Smooth muscle cell (in vitro differentiated cells): ENCODE measurements around the gene RIN3. TPM values are rescaled to one million over a fixed set of nuclear protein-coding genes. Genes with fewer than 3 reads are reported as not detected.

Experiments used
- DNase-seq: peaks from one replicate; lab custom pipeline; 2025; ENCODE audit not compliant: unreplicated experiment; lab: John Stamatoyannopoulos, UW
- H2AFZ ChIP-seq: fragments of 200-600 bp; sonication (generic); 2 replicates; pipeline ENCODE4 v1.6.0; 2016; ENCODE audit warnings: antibody characterized with exemption, low read depth, mild to moderate bottlenecking
- H3F3A ChIP-seq: fragments of 200-600 bp; sonication (generic); 2 replicates; pipeline ENCODE4 v1.6.0; 2017; ENCODE audit warnings: antibody characterized with exemption, low read depth
- H3K27ac ChIP-seq: fragments of 200-600 bp; sonication (generic); 2 replicates; pipeline ENCODE4 v1.5.1; 2016; ENCODE audit warnings: low read depth, mild to moderate bottlenecking
- H3K27me3 ChIP-seq: fragments of 200-600 bp; sonication (generic); 2 replicates; pipeline ENCODE4 v1.6.1; 2016; ENCODE audit warnings: low read depth, mild to moderate bottlenecking
- H3K36me3 ChIP-seq: fragments of 200-600 bp; sonication (generic); 2 replicates; pipeline ENCODE4 v1.5.1; 2016; ENCODE audit warnings: low read depth
- H3K4me1 ChIP-seq: fragments of 200-600 bp; sonication (generic); 2 replicates; pipeline ENCODE4 v1.5.1; 2016; ENCODE audit warnings: low read depth
- H3K4me2 ChIP-seq: fragments of 200-600 bp; sonication (generic); 2 replicates; pipeline ENCODE4 v1.6.0; 2016; ENCODE audit warnings: mild to moderate bottlenecking
- H3K4me3 ChIP-seq: fragments of 200-600 bp; sonication (generic); 2 replicates; pipeline ENCODE4 v1.5.1; 2016; ENCODE audit warnings: mild to moderate bottlenecking
- H3K79me2 ChIP-seq: fragments of 200-600 bp; sonication (generic); 2 replicates; pipeline ENCODE4 v1.6.0; 2016; ENCODE audit warnings: low read depth, mild to moderate bottlenecking
- H3K9ac ChIP-seq: fragments of 200-600 bp; sonication (generic); 2 replicates; pipeline ENCODE4 v1.6.0; 2016; ENCODE audit warnings: low read depth
- H3K9me3 ChIP-seq: fragments of 200-600 bp; sonication (generic); replicated peaks from 2 replicates; pipeline ENCODE4 v1.5.1; 2016; ENCODE audit warnings: low read depth
- H4K20me1 ChIP-seq: fragments of 200-600 bp; sonication (generic); 2 replicates; pipeline ENCODE4 v1.6.0; 2016; ENCODE audit warnings: low read depth
- CTCF ChIP-seq: fragments of 200-600 bp; sonication (generic); IDR thresholded peaks from 2 replicates; pipeline ENCODE4 v1.5.1; 2017; ENCODE audit warnings: borderline replicate concordance, mild to moderate bottlenecking, antibody characterized with exemption; ENCODE audit not compliant: insufficient read depth, poor library complexity, severe bottlenecking
- WGBS: methylation state at CpG from one replicate; pipeline ENCODE4 v1.1.7; 2016; ENCODE audit warnings: low lambda C conversion rate; 5-methylcytosine and 5-hydroxymethylcytosine counted together
- polyA plus RNA-seq: library from polyadenylated mRNA; unstranded; fragments of >200 nt; fragmentation: Nextera tagmentation; extraction: Ambion mirVana; gene quantifications from 2 replicates; pipeline ENCODE4 v1.2.1, GENCODE V29; 2016
- total RNA-seq: library from RNA; depleted of rRNA; stranded (reverse); fragments of >200 nt; gene quantifications from 2 replicates; pipeline ENCODE4 v1.2.3, GENCODE V29; 2014

Gene RIN3
- total and polyA plus RNA-seq, 2 experiments from 2014 or later = 2.7 to 3.8 TPM

DNA sequence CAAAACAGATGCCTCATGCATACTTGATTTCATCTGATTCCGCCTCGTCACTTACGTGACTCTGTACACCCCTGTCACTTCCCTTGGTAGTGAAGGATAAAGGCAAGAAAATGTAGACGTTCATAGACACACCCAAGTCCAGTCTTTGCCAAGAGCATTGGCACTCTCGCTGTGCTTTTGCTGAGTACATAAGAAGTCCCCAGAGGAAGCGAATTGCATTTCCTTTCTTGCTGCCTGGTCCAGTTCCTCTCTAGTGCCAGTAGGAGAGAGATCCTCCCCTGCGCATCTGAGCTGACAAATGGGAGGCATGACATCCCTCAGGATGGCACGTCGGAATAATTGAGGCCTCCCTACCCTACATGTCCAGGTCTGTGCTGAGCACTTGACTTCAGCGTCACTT lies 21.3 kb upstream of the RIN3 start:
- DNase-seq = no peak
- TF ChIP-seq CTCF = no peak
- WGBS = 96% methylated on average over 10 of the region's 10 CpGs

DNA sequence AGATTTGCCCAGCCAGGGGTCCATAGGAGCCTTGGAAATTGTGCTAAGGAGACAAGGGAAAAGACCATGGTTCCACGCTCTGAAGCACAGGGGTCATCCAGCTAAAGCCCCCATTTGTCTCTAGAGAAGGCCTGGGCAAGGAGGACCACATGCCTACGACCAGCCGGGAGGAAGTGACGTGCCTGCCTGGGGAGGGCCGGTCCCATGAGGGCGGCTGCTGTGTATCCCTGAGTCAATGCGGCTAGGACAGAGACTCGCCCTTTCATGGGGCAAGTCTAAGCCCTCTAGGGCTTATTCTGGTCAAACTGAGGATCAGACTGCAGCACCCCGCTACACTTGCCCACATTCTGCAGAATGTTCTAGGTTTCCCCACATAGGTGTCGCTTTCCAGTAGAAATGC lies 20.6 kb upstream of the RIN3 start:
- H3K9me3 ChIP-seq = no peaks in the 10 kb centered on the region
- H3K27ac ChIP-seq = no peak overlapping the region
- 93% methylated on average over 10 of the region's 10 CpGs for WGBS
- no peaks in the 10 kb centered on the region for H3K4me1 ChIP-seq
- no peaks in the 10 kb centered on the region for H3K36me3 ChIP-seq
- H3K79me2 ChIP-seq = no peaks in the 10 kb centered on the region
- no peak for DNase-seq
- H4K20me1 ChIP-seq = no peaks in the 10 kb centered on the region
- no peak overlapping the region for H3K4me2 ChIP-seq
- TF ChIP-seq CTCF = no peak
- no peak overlapping the region for H3K4me3 ChIP-seq
- H3F3A ChIP-seq = peaks cover 12% of the 10 kb centered on the region
- H3K9ac ChIP-seq = no peak overlapping the region
- no peaks in the 10 kb centered on the region for H3K27me3 ChIP-seq
- no peak overlapping the region for H2AFZ ChIP-seq

More for the DNA sequence above, 21.3 kb upstream of the RIN3 start:
- H4K20me1 ChIP-seq = no peaks in the 10 kb centered on the region
- no peaks in the 10 kb centered on the region for H3K4me1 ChIP-seq
- H3F3A ChIP-seq = peaks cover 12% of the 10 kb centered on the region
- H3K4me3 ChIP-seq = no peak overlapping the region
- no peak overlapping the region for H2AFZ ChIP-seq
- no peak overlapping the region for H3K4me2 ChIP-seq
- H3K9me3 ChIP-seq = no peaks in the 10 kb centered on the region
- H3K27me3 ChIP-seq = no peaks in the 10 kb centered on the region
- H3K9ac ChIP-seq = no peak overlapping the region
- no peak overlapping the region for H3K27ac ChIP-seq
- H3K36me3 ChIP-seq = no peaks in the 10 kb centered on the region
- no peaks in the 10 kb centered on the region for H3K79me2 ChIP-seq

- H3K4me1 ChIP-seq = no peaks in the 10 kb centered on the region
- H2AFZ ChIP-seq = no peak overlapping the region
- no peak overlapping the region for H3K4me3 ChIP-seq
- peaks cover 12% of the 10 kb centered on the region for H3F3A ChIP-seq
- 91% methylated on average over 16 of the region's 16 CpGs for WGBS
- H3K36me3 ChIP-seq = no peaks in the 10 kb centered on the region
- H4K20me1 ChIP-seq = no peaks in the 10 kb centered on the region
- no peak overlapping the region for H3K4me2 ChIP-seq
- DNase-seq = no peak
- no peak for TF ChIP-seq CTCF
- H3K79me2 ChIP-seq = no peaks in the 10 kb centered on the region
- H3K9me3 ChIP-seq = no peaks in the 10 kb centered on the region
- H3K9ac ChIP-seq = no peak overlapping the region
- H3K27me3 ChIP-seq = no peaks in the 10 kb centered on the region
- no peak overlapping the region for H3K27ac ChIP-seq
Measured at GRCh38 chr14:92493492-92493891, 20.1 kb upstream of the RIN3 start.

- 38% methylated on average over 4 of the region's 4 CpGs for WGBS
- no peaks in the 10 kb centered on the region for H3K79me2 ChIP-seq
Measured at GRCh38 chr14:92494512-92494911, 19.1 kb upstream of the RIN3 start.

More at GRCh38 chr14:92494512-92494911, 19.1 kb upstream of the RIN3 start:
- TF ChIP-seq CTCF = no peak
- no peak overlapping the region for H2AFZ ChIP-seq
- no peaks in the 10 kb centered on the region for H3K4me1 ChIP-seq
- H3K27me3 ChIP-seq = no peaks in the 10 kb centered on the region
- H3K4me3 ChIP-seq = no peak overlapping the region
- peak overlapping the region; percentile 66 for H3K4me2 ChIP-seq
- no peaks in the 10 kb centered on the region for H3K36me3 ChIP-seq
- peak overlapping the region; percentile 96 for H3K27ac ChIP-seq
- H3K9me3 ChIP-seq = no peaks in the 10 kb centered on the region
- peaks cover 12% of the 10 kb centered on the region for H3F3A ChIP-seq
- DNase-seq = no peak
- H4K20me1 ChIP-seq = no peaks in the 10 kb centered on the region
- peak overlapping the region; percentile 51 for H3K9ac ChIP-seq
